H54 (cell line): ENCODE data around the gene LPCAT1.

Experiments
- DNase-seq: peaks from one replicate; pipeline ENCODE4 v3.0.0; 2011; ENCODE audit warnings: low spot score, mixed read lengths; ENCODE audit not compliant: insufficient read length
- FAIRE-seq: peaks from 3 replicates; lab custom pipeline; 2011; peaks lifted over from hg19 to GRCh38; lab: Jason Lieb, UNC
- POLR2A ChIP-seq: IDR thresholded peaks from 2 replicates; pipeline ENCODE4 v1.6.1; 2011; ENCODE audit warnings: low read depth, mild to moderate bottlenecking, low read length

LPCAT1 gene

GRCh38 chr5:1526681-1527131, 2.9 kb upstream of the LPCAT1 start:
- no peak for TF ChIP-seq POLR2A
- DNase-seq (no peak), FAIRE-seq (no peak)

DNA sequence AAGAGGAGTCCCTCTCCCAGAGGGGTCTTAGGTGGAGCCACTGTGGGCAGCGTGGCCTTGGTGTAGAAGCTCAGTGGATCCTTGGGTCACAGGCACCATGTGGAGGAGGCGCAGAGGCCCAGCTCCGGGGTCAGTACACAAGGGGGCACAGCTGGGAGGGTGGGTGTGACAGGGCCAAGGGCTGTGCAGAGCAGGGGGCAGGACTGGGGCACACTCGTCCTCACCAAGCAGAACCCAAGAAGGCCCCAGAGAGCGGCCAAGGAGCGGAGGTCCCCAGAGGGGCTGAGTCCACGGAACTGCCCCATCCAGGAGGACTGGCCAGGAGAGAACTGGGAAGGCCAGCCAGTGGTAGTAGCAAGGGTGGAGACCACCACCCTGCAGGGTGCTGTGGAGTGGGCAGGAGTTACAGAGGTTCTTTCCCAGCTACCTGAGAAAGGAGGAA, 2.5 kb upstream of the LPCAT1 start:
- FAIRE-seq (no peak), DNase-seq (no peak)
- no peak for TF ChIP-seq POLR2A

DNA sequence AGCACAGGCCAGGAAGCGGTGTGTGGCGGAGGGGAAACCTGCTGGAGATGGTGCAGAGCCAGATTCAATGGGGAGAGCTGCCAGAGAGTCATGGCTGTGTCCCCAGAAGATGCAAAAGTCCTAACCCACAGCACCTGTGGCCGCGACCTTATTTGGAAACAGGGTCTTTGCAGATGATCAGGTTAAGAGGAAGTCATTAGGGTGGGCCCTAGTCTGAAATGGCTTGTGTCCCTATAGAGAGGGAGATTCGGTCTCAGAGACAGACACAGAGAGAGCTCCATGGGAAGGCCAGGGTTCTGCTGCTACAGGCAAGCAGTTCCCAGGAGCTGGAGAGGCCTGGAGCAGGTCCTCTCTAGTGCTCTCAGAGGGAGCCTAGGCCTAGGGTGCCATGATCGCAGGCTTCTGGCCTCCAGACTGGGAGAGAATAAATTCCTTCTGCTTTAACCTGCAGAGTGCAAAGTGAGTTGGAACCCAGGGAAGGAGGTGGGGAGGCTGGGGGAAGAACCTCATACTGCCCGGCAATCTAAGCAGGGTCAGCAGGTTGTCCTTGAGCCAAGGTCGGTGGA, 1.9 kb upstream of the LPCAT1 start:
- FAIRE-seq, result no peak
- DNase-seq, result no peak
- no peak for TF ChIP-seq POLR2A

DNA sequence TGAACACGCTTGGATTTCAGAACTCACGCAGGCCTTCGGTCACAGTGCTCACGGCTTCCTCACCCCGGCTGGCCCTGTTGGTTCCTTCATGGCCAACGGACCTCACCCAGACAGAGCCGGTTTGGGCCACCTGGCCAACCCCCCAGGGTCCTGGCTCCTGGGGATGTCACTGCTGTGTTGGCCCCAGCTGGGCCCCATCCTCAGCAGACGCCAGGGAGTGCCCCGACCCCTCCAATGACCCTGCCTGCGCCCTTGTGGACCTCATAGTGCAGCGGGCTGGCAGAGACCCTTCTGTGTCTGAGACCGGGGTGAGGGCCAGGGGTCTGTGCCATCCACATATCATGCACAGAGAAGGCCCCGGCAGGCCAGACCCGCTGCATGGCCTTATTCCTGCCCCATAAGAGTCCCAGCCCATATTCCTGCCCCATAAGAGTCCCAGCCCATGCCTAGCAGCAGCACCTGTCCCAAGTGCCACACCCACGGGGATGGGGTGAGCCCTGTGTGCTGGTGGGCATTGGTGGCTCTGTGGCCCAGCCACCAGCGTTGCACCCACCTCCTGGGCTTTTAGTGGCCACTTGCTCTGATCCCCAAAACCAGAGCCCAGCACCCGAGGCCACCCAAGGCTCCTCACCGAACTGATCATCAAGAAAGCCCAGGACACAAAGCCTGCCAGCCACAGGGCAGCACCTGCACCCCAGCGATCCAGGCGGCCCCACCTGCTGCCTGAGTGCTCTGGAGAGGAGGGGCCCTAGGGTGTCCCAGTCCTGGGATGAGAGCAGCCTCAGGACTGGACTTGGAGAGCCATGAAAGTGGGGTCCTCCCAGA, 1.3 kb upstream of the LPCAT1 start:
- no peak for FAIRE-seq
- DNase-seq, result no peak
- TF ChIP-seq POLR2A, result no peak

DNA sequence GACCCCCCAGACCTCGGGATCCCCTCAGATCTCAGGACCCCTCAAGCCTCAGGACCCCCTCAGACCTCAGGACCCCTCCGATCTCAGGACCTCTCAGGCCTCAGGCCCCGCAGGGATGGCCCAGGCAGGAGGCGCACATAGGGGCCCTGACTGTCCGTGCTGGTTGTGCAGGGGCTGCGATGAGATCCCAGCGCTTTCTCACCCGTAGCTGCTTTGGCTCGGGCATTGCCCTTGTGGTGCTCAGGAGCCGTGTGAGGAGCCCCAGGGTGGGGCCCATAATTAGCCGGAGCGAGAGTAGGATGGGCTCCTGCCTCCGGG, 680 bp upstream of the LPCAT1 start:
- FAIRE-seq (no peak), DNase-seq (no peak)
- TF ChIP-seq POLR2A, result no peak

GRCh38 chr5:1523480-1523792, 324 bp downstream of the LPCAT1 start:
- DNase-seq (no peak), FAIRE-seq (no peak)
- no peak for TF ChIP-seq POLR2A

- FAIRE-seq (no peak), DNase-seq (no peak)
- TF ChIP-seq POLR2A, result no peak
Measured at GRCh38 chr5:1522601-1523479, 920 bp downstream of the LPCAT1 start.

- FAIRE-seq (peak; percentile 85), DNase-seq (peak; percentile 98)
- TF ChIP-seq POLR2A, result no peak
Measured at GRCh38 chr5:1521671-1522600, 1.8 kb downstream of the LPCAT1 start.

- no peak for DNase-seq
- no peak for TF ChIP-seq POLR2A
- no peak for FAIRE-seq
Measured at GRCh38 chr5:1520791-1521453, 2.8 kb downstream of the LPCAT1 start.

GRCh38 chr5:1519631-1520210, 4.0 kb downstream of the LPCAT1 start:
- no peak for DNase-seq
- FAIRE-seq, result no peak
- no peak for TF ChIP-seq POLR2A

- DNase-seq (no peak), FAIRE-seq (no peak)
- no peak for TF ChIP-seq POLR2A
Measured at GRCh38 chr5:1517838-1518237, 5.9 kb downstream of the LPCAT1 start.

DNA sequence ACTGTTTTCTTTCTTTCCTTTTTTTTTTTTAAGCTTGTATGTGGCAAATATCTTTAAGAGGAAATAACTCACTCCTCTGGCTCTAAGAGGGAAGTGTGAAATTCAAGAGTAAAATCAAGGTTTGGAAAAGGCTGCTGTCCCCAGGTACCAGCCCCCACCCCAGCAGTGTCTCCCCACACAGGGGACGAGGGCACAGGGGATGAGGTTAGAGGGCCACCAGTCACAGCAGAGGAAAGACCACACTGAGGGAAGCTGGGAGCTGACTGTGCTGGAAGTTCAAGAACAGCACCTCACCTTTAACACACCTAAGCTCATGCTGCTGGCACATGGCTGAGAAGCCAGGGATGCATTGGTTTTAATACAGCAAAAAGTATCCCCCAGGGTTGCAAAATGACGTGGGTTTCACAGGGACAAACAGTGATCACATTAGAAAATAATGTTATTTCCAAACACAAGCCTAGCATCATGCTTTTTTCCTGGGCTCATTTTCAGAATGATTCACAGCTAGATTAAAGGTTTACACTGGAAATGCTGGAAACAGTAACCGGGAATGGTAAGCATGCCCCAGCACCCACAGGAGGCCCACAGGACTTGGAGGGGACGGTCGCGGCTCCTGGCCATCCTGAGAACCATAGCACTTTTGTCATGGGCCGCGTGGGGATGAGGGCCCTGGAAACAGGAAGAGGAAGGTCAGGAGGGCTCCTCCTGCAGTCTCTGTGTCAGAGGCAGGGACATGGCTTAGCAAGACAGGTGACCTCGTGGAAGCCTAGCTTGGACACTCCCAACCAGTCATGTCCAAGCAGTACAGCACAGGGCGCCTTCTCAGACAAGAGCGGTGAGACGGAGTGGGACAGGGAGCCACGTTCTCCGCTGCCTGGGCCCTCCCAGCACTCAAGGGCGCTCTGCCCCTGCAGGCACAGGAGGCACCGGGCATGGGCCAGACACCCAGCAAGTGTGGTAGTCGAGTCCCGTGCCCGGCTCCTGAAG, 6.9 kb downstream of the LPCAT1 start:
- no peak for FAIRE-seq

More for the DNA sequence above, 6.9 kb downstream of the LPCAT1 start:
- no peak for TF ChIP-seq POLR2A
- DNase-seq, result no peak
